Stimulated activated CD4-positive, alpha-beta T cell treated with anti-CD3 and anti-CD28 coated beads, Interleukin-2, amount 100 ng/mL, for 24 hours (primary cell): ENCODE results near the gene RNF39.
A peak's percentile ranks its signal among the peaks of the same experiment; 100 is the strongest.
"Not testable (repeated sequence)": the region's sequence is repeated elsewhere in the genome, so short reads cannot be mapped to it uniquely, and the experiment has no call there.

Source experiments
- DNase-seq, 2 donors: peaks; one replicate each; pipeline ENCODE4 v3.0.0-alpha.2; 2020

The RNF39 gene

DNA sequence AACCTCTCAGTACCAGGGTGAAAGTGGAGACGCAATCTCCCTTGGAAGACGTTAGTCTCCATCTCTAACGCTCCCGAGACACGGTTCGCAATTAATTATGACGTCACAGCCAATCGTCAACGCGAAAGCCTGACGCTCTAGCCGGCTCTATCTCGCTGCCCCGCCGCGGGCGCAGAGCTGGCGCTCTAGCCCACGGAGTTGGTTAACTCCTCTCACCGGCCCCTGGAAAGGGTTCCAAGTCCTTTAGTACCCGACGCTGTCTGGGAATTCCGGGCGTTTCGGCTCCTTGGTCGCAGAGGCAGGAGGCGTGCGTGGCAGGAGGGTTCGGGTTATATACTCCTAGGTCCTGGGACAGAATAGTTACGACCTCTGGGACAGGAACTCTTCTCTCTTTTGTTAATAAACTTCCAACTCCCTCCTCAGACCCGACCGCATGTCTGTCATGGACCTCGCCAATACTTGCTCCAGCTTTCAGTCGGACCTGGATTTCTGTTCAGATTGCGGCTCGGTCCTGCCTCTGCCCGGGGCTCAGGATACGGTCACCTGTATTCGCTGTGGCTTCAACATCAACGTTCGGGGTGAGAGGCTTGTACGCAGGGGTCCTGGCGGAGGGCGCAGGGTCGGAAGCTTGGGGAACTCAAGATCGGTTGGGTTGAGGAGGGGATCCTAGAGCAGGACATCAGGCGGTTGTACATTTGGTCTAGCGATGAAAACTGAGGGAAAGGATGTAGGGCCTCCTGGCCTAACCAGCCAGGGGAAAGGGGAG lies 14.3 kb downstream of the RNF39 start, which contains the start of gene POLR1H:
Gene POLR1H (plus strand): TSS at position 174 of the 766 bp plus-strand sequence. CDS start 260 bp downstream, at position 434.
- DNase-seq: peak; percentile 83 to 85

DNA sequence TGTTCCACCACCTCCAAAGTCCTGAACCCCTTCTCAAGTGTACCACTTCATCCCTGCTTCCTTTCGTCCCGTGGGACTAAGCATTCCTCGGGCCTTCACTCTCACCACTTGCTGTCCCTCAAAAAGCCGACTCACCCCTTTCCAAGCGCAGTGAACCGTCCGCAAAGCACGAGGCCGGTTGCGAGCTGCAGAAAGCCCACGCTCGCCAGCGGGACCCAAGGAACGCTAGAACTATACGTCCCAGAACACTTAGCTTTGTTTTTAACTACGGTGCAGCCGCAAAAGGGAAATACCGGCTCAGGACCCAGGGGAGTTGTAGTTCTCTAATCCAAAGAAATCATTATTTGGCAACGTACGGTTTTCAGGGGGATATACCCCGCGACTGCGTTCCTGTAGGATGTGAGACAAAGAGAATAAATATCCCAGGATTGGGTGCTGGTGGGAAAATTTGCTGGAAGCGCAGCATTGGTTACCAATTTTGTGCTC lies 14.9 kb downstream of the RNF39 start:
- DNase-seq: peak; percentile 43 to 50

DNA sequence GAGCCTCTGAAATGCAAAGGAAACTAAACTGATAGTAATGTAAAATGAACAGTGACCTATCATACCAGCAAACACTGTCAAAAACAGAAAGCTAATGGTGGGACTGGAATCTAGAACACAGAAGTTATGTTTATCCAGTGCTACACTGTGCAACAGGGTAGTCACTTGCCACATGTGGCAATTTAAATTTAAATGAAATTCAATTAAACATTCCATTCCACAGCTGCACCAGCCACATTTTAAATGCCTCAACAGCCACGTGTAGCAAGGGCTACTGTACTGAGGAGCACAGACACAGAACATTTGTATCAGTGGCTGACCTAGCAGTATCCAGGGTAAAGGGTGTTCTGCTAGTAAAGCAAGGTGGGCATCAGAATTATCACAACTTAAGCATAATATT lies 20.1 kb downstream of the RNF39 start:
- DNase-seq: no peak

DNA sequence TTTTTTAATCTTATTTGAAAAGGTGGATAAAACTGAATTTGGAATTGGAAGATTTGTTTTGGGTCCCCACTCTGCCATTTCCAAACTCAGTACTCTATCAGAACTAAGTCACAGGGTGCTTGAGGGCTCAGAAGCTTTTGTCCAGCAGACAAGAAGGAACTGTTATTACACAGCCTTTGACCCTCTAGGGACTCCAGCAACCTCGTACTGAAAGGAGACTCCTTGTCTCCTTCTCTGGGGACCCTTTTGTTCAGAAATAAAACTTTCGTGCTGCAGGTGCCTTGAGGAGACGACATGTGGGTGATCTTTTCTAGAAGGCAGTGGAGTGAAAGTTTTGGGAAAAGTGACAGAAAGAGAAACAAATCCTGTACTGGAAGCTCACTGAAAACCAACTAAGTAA lies 21.9 kb downstream of the RNF39 start:
- no peak for DNase-seq

DNA sequence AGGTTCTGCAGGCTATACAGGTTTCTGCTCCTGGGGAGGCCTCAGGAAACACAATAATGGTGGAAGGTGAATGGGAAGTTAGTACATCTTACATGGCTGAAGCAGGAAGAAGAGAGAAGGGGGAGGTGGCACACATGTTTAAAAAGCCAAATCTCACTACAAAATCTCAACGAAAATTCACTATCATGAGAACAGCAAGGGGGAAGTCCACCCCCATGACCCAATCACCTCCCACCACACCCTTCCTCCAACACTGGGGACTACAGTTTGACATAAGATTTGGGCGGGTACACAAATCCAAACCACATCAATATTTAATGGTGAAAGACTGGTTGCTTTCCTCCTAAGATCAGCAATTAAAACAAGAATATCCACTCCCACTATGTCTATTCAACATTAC lies 28.3 kb downstream of the RNF39 start:
- DNase-seq: no peak

DNA sequence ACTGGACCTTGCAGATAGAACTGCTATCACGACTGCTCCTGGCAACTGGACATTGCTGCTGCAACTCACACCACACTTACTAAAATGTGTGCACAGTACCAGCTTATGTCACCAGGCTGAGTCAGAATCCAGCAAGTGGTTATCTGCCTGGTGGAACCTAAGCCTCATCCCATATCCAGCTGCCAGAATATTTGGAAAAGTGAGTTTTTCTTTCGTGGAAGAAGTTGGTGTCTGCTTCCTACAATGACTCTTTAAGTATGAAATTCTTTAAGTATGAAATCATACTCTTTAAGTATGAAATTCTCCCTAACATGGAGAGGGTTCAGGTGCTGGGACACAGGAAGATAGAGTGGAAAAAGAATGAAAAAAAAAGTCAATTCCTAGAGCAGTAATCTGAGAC lies 30.9 kb downstream of the RNF39 start:
- no peak for DNase-seq

DNA sequence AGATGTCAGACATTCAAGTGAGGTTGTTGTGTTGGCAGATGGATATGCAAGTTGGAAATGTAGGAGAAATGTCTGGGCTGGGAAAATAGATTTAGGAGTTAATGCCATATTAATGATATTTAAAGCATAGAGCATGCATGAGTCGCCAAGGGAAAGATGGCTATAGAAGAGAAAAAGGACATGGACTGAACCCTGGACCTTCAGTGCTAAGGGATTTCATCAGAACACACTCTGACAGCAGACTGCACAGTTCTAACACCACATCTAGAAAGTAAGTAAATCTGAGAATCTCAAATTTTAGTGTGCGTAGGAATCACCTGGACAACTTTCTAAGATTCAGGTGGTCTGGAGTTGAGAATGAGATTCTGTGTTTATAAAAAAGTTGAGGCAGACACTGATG lies 31.8 kb downstream of the RNF39 start:
- no peak for DNase-seq

DNA sequence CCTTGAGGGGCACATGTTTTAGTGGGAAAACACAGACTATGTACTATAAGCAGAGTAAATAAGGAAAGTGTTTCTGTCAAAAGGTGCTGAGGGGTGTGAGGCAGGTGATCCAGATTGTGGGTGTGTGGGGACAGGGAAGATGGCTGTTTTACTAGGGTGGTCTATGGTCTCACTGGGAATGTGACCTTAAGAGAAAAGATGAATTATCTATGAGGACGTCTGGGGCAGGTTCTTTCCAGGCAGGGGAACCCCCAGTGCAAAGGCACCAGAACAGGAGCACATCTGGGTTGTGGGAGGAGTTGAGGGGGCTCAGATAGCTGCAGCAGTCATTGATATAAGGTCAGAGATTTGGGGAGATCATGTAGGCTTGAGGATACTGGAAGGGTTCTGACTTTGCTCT lies 32.7 kb downstream of the RNF39 start:
- no peak for DNase-seq

DNA sequence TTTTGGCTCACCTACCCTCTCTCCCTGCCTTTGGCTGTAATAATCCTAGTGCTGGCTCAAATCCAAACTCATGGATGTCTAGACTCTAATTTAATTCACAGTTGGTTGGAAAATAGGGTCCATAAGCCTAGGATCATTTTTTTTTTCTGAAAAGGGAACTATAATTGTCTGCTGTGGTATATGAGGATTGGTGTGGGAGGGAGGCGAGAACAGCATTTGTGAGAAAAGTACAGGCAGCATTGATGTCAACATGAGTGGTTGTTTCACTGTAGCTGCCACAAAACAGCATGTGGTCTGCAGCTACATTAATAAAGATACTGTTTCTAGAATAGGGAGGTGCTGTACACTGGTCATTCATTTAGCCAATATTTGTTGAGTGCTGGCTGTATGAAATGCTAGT lies 33.1 kb downstream of the RNF39 start:
- no peak for DNase-seq

DNA sequence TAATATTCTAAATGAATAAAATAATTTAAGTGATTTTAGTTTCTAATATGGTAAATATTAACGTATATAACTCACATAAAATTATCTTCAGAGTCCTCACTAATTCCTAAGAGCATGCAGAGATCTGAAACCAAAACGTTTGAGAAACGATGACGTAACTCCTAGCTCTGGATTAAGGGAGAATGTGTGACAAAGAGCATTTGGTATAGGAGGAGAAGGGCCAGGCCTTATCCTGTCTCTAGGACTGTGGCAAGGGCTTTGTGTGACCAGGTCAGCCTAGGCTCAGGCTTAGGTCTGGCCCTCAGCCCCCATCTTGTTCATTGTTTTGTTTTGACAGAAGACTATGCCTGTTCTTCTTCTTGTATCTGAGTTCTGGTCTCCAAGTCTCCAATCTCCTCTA lies 33.7 kb downstream of the RNF39 start:
- no peak for DNase-seq

DNA sequence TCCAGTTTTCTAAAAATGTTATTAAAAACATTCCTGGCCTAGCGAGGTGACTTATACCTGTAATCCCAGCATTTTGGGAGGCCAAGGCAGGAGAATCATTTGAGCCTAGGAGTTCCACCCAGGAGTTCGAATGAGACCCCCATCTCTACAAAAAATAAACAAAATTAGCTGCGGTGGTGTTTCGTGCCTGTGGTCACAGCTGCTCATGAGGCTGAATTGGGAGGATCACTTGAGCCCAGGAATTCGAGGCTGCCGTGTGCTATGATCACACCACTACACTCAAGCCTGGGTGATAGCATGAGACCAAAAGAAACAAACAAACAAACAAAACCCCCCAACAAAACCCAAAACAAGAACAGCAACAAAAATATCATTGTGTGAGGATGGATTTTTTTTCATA lies 34.3 kb downstream of the RNF39 start:
- DNase-seq: no peak

DNA sequence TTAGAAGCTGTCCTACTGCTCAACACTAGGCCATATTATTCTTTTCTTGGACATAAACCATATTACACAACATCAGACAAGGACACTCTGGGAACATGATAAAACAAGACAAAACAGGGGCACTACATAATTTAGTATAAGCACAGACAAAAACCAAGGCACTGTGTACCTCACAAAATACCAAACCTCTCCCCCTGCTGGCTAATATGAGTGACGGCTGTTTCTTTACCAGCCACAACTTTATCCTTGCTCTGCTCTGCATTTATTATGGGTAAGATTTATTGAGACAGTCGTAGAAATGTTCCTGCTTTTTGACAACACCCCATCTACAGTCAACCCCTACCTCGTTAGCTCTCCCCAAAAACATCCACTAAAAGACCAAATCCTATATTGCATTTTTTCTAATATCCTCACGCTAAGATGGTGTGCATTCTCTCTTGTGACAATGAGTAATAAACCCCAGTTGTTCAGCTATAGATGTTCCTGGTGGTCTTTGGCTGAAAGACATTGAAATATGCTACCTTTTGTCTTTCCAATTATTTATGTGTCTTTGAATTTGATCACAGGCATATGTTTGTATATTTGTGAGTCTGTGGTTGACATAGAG lies 38.3 kb downstream of the RNF39 start:
- DNase-seq: no peak

DNA sequence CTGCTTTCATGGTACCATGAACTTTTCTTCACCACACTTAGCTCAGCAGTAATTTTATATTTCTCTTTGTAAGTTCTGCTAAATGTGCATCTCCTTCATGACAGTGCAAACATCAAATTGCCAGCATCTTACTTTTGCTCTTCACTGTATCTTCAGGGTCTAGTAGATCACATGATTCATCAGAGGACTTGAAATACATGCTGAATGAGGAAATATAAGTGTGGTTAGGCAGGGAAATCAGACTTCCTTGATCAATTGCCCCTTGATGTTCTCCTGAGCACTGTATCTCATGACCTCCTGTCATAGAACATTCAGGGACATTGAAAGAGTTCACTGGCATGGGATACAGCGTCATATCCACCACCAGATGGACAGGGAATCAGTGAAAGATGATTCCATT lies 39.8 kb downstream of the RNF39 start:
- DNase-seq: no peak

DNA sequence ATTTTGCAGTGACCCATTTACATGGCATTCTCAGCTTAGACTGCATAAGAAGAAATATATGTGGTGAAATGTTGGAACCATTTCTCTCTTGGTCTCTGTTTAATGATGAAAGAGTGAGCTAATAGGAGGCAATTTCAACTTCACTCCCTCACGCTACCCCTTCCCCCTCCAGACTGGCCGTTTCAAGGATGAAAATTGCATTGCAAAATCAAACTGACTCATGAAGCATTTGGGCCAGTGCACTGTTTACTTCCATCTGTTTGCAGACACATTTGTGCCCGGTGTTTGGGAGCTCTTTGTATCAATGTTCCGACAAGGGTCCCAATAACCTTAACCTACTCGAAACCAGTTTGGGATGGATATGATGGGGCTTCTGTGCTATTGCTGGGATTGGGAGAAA lies 42.1 kb downstream of the RNF39 start:
- not testable (repeated sequence) for DNase-seq

DNA sequence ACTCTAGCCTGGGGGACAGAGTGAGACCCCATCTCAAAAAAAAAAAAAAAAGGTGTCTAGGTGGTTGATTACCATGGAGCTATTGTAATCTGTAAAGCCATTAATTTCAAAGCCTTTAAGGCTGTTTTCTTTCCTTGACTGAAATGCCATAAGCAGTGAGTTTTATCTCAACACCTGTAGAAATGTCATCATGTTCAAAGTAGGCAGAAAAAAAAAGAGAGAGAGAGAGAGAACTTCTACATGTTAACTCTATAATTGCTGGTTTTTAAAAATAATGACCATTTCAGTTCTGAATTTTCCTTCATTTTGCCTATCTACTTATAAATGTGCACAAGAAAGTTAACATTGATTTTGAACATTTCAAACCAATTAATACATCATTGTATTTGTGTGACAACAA lies 44.2 kb downstream of the RNF39 start:
- DNase-seq: no peak

DNA sequence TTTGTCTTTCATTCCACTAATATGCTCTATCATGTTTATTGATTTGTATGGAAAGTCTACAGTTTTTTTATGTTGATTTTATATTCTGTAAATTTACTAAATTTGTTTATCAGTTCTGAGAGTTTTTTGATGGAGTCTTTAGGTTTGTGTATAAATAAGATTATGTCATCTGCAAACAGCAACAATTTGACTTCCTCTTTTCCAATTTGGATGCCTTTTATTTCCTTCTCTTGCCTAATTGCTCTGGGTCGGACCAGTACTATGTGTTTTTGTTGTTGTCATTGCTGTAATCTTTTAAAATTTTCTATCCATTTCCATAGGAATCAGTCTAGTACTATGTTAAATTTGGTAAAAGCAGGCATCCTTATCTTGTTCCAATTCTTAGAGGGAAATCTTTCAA lies 46.0 kb downstream of the RNF39 start:
- DNase-seq: no peak

DNA sequence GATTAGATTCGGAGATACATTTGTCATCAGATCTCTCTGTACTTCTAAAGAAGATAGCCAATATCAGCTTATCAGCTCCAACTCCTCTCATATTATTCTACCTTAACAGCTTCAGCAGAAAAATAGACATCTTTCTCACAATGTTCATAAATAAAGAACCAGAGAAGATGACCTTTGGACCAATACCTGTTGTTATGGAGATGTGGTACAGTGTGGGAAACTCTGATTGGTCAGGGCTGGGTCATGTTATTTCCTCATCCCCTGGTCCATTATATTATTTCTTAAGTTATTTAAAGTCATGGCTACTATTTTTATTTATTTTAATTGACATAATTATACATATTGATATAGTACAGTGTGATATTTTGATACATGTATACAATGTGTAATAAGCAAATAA lies 50.4 kb downstream of the RNF39 start:
- DNase-seq: no peak

DNA sequence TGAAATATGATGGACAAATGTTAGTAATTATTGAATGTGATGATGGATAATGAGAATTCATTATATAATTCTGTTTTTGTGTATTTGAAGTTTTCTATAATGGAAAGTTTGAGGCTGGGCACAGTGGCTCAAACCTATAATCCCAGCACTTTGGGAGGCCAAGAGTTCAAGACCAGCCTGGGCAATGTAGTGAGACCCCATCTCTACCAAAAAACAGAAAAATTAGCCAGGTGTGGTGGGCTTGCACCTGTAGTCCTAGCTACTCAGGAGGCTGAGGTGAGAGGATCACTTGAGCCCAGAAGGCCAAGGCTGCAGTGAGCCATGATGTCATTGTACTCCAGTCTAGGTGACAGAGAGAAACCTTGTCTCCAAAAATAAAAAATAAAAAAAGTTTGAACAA lies 52.9 kb downstream of the RNF39 start:
- DNase-seq: not testable (repeated sequence)

DNA sequence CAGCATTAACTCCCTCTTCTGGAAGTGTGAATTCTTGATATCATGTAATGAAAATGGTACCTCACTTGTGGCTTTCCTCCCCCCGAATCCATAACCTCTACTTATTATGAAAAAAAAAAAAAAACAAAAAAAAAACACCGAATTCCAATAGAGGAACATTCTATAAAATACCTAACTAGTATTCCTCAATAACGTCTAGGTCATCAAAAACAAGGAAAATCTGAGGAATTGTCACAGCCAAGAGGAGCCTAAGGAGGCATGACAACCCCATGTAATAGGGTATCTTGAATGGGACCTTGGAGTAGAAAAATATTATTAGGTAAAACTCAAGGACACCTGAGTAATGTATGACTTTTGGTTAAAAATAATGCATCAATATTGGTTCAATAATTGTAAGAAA lies 53.4 kb downstream of the RNF39 start:
- DNase-seq: no peak

DNA sequence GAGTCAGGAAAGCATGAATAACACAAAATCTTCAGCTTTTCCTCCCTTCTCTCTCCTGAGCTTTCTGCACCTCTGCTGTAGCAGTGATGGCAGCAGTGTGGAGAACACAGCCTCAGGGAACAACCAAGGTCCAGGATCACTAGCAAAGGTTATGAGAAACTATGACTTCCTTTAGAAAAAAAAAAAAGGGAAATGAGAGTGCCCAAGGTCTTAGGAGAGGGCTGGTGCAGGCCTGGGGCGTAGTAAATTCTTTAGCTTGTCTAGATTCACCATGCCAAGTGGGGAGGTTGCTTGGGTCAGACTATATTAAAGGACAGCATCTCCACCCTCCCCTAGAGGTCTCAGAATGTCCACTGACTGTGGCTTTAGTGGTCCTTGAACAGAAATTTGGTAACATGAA lies 54.9 kb downstream of the RNF39 start:
- no peak for DNase-seq
